DMS153 (cell line): ENCODE data around the gene FLNA.

ENCODE experiments used
- DNase-seq: peaks from one replicate; lab custom pipeline; 2025; lab: John Stamatoyannopoulos, UW

FLNA gene

DNA sequence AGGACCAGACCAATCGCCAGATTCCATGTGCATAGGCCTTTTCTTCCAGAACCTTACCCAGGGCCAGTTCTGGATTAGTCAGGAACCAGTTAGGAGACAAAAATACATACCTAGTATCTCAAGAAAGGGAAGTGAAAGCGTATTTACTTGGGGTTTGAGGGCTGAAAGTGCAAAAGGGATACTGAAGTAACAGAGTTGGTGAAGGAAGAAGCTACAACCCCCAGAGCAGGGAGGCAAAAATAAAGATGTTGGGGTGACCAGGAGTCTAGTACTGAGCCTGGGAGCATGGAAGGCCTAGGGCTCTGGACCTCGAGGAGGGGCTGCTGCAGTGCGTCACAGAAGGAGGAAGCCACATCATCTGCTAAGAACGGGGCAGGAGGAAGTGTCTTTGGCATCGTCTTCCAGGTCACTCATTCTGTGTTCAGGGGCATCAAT is 40.6 kb downstream of the FLNA start:
- DNase-seq: no peak

DNA sequence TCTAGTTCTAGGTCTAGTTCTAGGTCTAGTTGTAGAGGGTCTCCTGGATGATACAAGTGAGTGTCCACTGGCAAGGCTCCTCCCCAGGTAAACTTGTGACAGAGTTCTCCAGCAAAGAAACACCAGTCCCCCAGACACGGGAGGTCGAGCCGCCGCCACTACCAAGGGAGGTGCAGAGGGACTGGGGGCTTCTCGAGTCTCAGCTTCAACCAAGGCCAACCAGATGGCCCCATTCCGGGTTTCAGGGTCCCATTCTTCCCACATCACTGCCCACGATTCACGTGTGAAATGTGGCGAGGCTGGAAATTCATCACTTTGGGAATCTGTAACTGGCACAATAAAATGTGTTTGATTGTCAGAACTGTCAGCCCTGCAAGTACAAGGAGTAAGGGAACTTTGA is 41.3 kb downstream of the FLNA start:
- no peak for DNase-seq

DNA sequence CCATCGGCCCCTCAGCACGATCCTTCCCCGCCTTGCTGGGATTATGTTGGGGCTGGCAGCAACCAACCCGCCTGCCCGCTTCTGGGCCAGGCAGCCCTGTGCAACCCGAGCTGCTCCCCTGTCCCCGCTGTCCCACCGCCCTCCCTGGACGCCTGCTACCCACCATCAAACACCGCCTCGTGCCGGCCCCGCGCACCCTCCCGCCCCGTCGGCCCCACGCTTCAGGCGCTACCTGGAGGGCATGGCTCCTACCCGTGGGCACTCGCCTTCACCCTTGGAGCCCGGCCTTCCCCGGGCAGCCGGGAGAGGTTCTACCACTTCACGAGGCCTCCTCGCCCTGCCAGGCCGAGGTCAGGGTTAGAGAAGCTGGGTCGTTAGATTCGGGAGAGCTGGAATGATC is 41.9 kb downstream of the FLNA start:
- DNase-seq: no peak

DNA sequence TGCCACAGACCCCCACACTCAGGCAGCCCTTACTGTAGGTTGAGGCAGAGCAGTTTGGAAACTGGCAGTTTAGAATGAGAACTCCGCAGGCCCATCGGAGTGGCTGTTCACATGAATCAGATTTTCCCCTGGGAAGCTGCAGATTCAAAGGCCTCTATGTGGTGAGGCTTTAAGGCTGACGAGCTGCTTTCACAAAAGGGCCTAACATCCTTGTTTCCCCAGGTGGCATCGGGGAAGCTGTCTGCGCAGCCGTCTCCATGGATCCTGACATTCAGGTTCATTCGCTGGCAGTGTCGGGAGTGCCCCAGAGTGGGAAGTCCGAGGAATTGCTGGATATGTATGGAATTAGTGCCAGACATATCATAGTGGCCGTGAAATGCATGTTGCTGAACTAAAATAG is 45.1 kb downstream of the FLNA start:
- peak; percentile 79 for DNase-seq

DNA sequence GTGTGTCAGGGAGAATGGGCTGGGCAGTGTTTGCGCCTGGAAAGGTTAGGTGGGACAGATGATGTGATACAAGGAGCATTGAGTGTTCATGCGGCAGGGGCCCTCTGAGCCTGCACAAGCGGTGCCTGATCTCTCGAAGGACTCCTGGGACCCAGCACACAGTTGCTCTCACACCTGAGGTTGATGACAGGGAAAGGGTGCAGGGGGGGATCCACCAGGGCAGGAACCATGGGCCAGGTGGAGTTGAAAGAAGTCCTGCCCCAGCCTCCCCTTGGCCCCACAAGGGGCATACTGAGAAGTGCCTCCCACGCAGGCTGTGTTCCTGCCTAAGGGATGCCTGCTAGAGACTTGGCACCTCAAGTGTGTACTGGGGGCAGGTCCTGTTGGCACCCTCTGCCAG is 45.8 kb downstream of the FLNA start:
- no peak for DNase-seq

DNA sequence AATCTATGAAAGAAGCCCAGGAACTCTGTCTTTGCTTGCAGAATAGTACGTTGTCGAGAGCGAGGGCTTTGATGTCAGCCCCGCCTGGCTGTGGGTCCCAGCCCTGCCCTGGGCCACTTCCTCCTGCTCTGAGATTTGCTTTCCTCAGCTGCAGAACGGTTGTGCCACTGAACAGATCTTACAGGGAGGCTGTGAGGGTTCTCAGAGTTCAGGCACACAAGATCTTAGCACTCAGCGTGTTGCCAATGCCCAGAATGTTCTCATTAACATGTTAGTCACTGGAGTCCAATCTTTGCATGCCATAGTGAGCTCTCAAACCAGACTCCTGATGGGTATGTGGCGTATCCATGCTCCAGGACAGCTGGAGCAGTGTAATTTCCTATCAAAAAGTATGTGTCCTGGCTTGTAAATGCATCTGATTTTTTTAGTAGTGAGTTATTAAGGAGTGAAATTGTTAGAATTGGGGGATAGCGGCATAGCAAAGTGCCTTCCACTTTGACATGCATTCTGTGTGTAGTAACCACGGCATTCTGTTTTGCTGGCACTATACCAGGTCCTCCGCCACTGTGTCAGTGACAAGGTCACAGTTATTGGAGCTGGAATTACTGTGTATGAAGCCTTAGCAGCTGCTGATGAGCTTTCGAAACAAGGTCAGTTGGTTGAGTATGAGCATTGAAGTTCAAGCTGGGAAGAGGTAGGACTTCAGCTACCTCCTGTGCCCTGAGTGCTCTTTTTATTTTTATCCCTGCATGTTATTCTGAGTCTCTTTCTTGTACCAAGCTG is 47.2 kb downstream of the FLNA start:
- DNase-seq: no peak

DNA sequence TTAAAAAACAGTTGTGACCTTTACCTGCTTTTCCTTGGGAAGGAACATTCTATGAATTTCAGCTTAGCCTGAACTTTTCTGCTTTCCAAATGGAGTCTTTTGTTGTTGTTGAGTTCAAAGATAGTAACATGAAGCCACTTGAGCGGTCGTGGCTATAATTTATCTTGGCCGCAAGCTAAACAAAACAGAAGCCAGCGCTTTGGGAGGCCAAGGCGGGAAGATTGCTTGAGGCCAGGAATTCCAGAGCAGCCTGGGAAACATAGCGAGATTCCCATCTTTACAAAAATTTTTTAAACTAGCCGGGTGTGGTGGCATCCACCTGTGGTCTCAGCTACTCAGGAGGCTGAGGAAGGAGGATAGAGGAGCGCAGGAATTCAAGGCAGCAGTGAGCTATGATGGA is 48.9 kb downstream of the FLNA start:
- no peak for DNase-seq

DNA sequence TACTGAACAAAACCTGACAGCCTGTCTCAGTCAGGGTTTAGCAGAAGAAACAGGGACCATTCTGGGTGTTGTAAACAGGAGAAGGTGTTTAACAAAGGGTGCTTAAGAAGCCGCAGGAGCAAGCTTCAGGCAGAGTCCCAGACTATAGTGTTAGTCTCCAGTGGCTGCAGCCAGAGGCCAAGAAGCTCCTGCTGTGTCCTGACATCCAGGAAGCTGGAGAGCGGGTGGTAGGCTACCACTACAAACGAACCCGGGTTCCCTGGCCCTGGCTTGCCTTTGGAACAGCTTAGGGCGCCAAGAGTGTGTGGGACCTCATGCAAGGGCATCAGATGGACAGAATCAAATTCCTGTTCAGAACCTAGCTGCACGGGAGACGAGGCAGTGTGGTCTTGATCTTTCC is 50.9 kb downstream of the FLNA start:
- DNase-seq: no peak

DNA sequence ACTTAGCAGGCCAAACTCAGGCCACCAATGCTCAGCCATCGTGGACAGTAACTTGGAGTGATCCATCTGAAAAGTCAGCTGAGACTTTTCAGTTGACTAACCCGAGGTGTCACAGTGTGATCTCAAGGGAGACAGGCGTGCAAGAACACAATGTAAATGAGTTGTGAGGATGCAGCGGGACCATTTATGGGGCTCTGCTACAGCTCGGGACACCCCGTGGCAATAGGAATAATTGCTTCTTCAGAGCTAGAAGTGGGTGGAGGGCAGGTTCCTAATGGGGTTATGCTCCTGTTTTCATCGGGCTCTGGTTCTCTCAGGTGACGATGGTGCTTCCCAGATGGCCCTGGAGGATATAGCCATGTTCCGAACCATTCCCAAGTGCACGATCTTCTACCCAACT is 51.5 kb downstream of the FLNA start:
- DNase-seq: no peak

DNA sequence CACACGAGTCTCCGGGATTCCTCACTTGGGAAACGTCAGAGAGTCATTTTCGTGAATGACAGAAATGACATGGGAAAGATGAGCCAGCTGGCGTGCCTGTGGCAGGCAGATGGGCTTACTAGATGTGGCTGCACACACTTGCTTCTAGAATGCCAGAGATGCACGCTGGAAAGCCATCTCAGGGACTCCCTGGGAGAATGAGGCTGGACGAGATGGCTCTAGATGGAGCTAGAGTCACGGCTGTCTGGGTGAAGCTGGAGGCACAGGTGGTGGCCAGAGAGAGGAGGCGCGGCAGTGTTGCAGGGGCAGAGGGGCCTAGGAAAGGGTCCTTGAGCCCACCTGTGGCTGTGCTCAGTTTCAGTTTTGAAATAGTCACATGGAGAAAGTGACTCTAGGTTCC is 52.8 kb downstream of the FLNA start:
- DNase-seq: no peak

DNA sequence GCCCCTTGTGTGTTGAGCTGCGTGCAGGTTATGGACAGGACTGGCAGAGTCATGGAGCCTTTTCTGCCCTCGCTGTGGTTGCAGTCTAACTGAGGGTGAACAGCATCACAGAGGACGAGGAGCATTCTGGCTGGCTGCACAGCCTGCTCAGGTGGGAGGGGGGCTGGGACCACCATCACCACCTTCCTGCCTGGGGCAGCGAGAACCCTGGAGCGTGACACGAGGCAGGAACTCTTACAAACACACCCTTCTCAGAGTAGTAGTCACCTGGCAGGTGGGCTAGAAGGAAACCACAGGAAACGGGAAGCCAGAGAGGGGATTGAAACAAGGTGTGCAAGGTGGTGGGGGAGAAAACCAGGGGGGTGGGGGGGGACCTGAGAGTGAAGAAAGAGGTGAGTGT is 53.3 kb downstream of the FLNA start:
- DNase-seq: no peak

DNA sequence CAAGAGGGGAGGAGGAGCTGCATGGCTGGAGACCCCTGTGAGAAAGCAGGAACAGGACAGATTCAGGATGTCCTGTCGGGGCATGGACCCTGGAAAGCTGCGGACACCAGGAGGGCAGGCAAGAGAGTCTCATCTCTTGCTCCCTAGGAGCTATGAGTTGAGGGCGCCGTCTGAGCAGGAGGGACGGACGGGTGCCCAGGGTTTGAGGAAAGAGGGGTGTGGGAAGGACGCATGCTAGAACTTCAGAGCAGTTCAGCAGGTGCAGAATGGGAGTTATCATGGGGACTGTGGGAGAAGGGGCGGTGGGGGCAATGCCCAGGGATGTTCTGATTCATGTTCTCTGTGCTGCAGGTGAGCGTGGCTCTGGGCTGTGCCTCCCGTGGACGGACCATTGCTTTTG is 54.0 kb downstream of the FLNA start:
- DNase-seq: no peak

DNA sequence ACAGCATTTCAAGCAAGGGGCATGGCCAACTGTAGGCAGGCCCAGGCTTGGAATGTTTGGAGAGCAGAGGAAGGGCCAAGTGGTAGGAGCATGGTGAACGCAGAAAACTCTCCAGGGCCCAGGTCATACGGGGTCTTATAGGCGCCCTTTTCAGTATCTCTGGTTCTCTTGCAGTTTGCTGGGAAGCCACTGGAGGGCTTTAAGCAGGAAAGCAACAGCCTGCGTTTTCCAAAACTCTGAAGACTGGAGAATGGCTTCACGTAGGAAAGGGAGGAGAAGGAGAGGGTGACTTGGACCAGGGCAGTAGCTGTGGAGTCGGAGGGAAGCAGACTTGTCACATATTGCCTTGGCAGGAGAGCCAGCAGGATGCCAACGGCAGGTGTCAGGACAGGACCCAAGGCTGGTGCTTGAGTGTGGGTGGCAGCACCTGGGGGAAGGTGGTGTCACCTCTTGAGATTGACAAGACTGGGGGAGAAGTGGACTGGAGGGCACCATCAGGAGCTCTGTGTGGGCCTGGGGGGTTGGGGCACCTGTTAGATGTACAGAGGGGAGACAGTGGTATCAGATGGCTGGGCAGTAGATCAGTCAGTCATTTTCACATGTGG is 56.9 kb downstream of the FLNA start:
- DNase-seq: no peak

DNA sequence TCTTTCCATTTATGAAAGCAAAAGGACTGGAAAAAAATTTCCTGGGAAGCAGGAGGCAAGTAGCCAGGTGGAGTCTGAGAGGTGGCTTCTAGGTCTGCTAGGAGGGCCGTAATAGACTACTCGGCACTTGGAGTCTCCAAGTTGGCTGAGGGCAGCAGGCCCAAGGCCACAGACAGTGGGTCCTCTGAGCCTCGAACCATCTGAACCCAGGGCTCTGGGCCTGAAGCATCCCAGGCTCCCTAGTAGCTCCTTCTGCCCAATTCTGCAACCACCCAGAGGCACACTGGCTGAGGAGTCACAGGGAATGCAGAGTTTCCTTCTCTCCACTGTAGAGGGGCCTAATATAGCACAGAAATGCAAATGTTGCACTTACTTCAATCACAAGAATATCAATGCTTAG is 59.0 kb downstream of the FLNA start:
- DNase-seq: no peak

DNA sequence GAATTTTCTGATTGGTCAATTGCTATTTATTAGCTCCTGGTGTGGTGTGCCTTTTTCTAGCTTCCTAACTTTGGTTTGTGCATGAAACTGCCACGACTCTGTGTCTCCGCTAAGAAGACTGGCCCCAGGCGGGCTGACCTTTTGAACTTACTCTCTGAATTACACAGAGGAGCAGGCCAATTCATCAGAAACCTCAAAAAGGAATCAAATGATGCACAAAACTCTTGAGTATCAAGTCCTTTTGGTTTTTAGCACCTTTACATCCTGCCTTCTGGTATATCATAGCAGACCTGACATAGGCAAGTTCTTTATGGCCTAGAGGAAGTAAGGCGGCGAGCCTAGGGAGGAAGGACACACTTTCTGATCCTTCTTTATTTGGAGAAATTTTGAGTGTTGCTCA is 61.3 kb downstream of the FLNA start:
- no peak for DNase-seq

DNA sequence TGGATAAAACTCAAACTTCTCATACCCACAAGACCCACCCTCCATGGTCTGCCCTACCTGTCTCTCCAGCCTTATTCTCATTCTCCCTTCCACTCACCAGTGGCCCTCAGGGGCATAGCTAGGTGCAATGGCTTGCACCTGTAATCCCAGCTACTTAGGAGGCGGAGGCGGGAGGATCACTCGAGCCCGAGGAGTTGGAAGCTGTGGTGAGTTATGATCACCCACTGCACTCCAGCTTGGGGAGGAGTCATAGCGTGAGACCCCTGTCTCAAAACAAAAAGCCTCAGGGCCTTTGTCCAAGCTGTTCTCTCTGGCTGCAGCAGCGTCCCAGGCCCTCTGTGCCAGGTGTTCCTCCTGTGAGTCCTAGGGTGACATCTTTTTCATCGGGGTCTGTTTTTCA is 62.3 kb downstream of the FLNA start:
- DNase-seq: no peak

DNA sequence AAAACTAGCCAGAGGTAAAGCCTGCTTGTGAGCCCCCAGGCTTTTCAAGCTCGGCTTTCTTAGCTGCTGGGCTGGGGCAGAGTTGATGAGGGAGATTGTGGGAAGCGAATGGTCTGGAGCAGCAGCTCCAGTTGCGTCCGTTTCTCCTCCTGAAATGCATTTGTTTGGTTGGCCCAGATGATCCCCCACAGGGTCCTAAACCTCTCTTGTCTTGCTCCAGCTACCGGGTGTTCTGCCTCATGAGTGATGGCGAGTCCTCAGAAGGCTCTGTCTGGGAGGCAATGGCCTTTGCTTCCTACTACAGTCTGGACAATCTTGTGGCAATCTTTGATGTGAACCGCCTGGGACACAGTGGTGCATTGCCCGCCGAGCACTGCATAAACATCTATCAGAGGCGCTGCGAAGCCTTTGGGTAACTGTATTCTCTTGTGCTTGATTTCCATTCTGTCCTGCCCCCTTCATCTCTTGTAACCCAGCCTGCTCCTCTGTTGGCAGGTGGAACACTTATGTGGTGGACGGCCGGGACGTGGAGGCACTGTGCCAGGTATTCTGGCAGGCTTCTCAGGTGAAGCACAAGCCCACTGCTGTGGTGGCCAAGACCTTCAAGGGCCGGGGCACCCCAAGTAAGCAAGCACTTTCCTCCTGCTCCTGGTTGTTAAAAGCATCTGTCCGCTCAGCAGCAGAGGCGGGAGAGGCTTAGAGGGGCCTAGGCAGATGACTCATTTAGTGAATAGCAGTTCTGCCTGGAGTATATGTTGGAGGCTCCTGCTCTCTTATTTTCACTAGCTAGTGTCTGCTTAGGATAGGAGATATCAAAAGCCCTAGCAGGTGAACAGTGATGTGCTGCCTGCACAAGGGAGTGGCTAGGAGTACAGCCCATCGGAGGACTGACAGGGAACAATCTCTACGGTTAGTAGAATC is 63.6 kb downstream of the FLNA start:
- no peak for DNase-seq

DNA sequence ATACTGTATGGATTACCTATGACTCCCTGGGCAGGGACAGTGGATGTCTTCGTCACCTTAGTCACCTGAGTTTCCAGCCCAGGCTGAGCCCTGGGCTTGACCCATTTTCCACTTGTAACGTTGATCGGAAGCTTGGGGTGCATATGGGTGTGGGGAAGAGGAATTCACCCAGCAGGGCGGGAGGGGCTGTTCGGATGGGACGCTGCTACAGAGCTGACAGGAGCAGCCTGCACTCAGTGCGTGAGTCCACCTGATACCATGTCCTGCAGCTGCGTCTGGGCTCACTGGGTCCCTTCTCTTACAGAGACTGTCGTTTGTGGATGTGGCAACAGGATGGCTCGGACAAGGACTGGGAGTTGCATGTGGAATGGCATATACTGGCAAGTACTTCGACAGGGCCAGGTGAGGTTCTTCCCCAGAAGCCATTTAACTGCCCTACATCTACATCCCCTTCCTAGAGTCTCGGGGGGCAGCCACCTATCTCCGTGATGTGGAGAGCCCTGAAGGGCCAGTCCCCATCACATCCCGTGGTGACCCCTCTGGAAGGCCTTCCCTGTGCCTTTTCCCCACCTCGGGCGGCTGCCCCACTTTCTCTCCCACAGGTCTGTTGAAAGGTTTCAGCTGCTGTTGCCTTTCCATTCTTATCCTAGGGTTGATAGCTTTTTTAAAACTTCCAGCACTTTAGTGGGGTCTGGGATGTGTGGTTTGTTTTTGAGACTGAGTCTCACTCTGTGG is 65.2 kb downstream of the FLNA start:
- DNase-seq: no peak

DNA sequence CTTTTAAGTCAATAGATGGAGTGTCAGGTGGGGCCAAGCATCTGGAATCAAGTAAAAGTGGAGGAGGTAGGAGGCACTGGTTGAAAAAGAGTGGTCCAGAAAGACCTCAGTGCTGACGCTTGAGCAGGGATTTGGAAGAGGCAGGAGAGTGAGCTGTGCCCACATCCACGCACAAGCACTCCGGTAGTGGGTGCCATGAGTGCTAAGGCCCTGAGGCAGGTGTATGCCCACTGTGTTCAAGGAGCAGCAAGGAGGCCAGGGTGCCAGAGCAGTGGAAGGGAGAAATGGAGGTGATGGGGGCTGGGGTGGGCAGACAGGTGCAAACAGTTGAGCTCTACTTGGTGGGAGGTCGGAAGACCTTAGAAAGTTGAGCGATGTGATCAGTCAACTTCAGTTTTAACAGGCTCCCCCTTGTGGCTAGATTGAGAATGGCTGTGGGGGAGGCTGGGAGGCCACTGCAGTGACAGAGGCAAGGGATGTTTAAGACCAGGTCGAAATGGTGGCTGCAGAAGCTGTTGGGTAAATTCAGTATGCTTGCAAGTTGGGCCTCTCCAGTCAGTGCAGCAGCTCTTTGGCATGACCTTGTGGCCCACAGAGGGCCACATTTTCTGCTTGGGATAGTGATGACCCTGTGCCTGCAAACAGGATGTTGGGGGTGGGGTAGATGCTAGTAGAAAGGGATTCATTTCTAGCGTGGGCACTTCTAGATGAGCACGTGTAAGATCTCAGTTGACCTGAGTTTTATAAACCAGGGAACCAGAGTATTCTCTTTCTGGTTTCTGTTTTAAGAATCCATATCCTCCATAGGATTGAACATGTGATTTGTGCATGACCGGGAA is 66.1 kb downstream of the FLNA start:
- DNase-seq: no peak

DNA sequence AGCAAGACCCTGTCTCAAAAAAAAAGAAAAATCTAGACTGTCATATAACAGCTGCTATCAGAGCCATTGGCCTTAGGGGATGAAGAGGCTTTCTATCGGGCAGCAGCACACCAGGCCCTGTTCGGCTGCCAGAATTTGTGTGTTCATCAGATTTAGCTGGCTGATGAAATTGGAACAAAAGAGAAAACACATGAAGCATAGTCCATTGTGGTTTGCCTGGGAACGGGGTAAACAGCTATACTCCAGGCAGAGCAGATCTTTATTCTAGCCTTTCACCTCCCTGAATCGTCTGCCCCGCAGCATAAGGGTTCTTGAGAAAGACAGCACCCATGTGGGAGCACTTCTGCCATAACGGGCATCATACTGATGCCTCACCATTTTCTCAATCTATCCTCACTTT is 67.2 kb downstream of the FLNA start:
- DNase-seq: no peak

DNA sequence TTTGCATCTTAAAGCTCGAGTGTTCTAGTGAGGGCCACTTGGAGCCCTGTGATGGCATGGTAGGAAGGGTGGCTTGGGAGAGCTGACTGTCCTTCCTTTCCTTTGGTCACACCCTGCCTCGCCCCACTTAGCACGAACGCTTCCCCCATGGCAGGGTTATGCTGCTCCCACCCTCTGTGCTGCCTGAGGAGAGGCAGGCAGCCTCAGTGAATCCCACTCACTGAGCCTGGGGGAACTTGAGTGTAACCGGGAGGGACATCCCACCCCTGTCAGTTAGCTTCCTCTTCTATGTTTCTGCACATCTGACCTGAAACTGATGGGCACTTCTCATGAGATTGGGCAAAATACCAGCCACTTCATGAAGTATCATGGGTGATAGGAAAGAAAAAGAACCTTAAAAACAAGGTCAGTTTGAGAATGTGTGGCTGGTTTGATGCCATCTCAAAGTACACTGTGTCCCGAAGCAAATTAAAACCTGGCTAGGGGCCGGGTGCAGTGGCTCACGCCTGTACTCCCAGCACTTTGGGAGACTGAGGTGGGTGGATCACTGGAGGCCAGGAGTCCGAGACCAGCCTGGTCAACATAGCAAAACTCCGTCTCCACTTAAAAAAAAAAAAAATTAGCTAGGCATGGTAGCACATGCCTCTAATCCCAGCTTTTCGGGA is 68.8 kb downstream of the FLNA start:
- DNase-seq: no peak
